ENCODE results near the gene CCNB1.
"Not testable (repeated sequence)": the region's sequence is repeated elsewhere in the genome, so short reads cannot be mapped to it uniquely, and the experiment has no call there.

CCNB1 gene

DNA sequence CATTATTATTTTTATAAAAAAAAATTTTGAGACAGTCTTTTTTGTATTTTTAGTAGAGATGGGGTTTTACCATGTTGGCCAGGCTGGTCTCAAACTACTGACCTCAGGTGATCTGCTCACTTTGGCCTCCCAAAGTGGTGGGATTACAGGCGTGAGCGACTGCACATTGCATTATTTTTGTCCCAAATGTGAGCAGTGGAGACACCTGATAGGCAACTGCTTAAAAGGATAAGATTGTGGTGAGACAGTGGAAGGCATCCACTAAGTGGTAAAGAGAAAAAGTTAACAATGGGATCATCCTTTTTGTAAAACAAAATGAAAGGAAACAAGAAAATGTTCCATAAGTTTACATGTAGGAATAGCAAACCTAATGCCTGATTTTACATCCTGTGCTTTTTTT is 20.4 kb downstream of the CCNB1 start:
- no peak for DNase-seq

- no peak for DNase-seq
These were observed 21.8 kb downstream of the CCNB1 start for GRCh38 chr5:69188811-69189161.

DNA sequence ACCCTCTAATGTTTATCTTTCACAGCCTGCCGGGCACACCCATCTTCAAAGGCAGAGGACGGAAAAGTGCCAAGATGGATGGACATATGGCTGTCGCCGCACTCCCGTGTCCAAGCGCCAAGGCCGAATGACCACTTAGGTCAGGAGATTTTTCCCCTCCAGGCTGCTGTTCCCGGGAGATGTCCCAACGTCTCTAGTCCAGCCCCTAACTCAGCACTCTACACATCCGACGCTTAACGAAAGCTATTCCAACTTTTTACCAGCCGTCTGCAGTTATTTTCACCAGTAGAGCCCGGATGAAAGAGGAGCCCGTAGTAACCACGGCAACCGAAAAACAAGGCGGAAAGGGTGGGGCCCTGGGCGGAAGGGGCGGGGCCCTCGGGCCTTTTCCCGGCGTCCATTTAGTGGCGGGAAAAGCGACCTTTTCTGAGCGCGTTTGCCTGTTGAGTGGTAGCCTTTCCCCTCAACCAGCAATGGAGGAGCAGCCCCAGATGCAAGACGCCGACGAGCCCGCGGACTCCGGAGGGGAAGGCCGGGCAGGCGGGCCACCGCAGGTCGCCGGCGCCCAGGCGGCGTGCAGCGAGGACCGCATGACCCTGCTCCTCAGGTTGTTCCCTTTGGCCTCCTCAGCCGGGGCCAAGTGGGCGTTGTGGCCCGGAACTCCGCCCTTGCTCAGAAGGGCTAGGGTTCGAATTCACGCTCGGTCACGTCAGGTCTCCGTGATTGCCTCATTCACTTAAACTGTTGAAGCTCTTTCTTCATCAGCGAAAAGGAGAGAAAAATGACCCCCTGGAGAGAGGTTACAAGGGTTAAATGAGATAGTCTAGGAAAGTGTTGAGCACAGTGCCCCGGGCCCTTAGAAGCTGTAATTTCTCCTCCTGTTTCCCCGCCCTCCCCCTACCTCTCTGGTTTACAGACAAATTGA is 22.5 kb downstream of the CCNB1 start, which contains the start of gene CENPH:
Gene CENPH (plus strand): TSS at position 422 of the 925 bp plus-strand sequence. CDS start 52 bp downstream, at position 474.
- DNase-seq, result peak; percentile 94

DNA sequence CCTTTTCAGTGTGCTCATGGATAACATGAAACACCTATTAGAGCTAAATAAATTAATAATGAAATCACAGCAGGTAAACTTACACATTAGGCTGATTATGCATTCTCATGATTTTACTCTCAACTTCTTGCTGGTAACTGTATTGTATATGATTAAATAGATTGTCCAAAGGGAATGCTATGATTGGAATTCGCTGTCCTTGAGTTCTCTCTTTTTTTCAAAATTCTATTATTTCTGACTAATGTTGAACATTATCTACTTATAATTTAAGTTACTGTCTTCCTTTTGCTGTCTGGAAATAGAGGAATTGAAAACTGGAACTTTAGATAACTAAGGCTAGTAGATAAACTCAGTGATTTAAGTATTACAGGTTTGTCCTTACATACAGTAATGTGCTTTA is 35.5 kb downstream of the CCNB1 start:
- no peak for DNase-seq

DNA sequence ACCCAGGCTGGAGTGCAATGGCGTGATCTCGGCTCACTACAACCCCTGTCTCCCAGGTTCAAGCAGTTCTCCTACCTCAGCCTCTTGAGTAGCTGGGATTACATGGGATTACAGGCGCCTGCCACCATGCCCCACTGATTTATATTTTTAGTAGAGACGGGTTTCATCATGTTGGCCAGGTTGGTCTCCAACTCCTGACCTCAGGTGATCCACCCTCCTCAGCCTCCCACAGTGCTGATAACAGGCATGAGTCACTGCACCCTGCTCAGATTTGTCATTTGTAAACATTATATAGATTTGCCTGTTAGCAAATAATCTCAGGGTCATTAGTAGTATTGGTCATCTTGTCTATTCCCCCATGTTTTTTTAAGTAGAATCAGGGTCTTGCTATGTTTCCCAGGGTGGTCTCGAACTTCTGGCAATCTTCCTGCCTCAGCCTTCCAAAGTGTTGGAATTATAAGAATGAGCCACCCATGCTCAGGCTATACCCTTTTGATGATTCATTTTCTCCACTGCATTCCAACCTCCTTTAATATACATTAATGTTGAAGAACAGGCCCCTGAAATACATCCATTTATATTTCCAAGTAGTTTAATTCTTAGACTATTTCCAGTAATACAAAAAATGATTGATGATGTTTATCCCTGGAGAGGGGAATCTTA is 39.7 kb downstream of the CCNB1 start:
- no peak for DNase-seq

DNA sequence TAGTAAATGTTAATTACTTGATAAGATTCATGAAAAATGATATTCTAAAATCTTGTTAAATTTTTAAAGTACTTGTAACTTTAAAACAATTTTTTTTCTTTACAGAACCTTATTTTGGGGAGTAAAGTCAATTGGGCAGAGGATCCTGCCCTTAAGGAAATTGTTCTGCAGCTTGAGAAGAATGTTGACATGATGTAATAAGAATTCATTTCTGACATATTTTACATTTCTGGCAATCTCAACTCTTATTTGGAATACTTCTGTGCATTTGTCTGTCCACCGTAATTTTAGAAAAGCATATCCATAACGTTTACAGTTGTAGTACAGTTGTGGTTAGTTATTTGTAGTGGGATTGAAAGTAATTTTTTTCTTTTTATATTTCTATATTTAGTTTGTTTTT is 42.7 kb downstream of the CCNB1 start:
- no peak for DNase-seq

GRCh38 chr5:69211200-69211599 is 44.2 kb downstream of the CCNB1 start:
- DNase-seq, result no peak

GRCh38 chr5:69212022-69212421 is 45.1 kb downstream of the CCNB1 start:
- peak; percentile 33 for DNase-seq

GRCh38 chr5:69213513-69214215 is 46.7 kb downstream of the CCNB1 start:
- DNase-seq, result no peak

GRCh38 chr5:69217151-69217511 is 50.2 kb downstream of the CCNB1 start:
- DNase-seq, result no peak

DNA sequence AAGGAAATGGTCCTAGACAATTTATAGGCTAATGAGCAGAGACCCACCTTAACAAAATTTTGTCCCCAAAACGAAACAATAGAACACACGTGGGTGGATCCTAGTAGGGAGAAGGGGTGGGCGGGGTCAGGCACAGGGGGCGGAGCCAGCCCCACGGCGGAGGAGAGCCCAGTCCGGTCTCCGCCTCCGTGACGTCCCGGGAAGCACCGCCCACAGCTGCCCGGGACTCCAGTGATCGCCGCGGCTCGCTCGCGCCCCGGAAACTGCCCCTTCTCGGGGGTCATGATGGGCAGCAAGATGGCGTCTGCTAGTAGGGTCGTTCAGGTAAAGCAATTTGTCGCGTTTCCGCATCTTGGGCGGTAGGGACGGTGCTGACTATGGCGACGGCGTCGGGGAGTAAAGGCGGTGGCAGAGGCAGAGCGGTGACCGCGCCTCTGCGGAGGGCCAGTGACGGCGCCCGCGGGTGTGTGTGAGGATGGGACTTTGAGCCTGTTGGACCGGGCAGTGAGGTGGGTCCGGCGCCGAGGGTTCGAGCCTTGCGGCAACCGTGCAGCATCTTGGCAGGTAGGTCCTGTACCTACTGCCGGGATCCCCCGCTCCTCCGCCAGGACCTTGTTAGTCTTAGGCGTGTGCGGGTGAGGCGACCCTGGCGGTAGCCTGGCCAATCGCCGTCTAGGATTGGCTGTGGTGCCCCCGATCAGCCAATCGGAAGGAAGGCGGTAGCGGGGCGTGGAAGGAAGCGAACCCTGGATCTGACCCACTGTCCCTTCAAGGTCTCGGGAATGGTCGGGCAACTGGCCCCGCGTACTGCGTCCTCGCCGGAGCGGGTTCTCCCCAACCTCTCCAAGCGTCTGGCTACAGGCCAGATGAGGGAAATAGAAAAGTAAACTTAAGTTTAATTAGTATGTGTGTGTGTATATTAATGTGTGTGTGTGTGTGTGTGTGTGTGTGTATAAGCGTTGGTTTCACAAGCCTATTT is 50.9 kb downstream of the CCNB1 start:
- DNase-seq, result peak; percentile 96

- no peak for DNase-seq
These were observed 53.0 kb downstream of the CCNB1 start for GRCh38 chr5:69219939-69220338.

GRCh38 chr5:69220371-69220770 is 53.4 kb downstream of the CCNB1 start:
- not testable (repeated sequence) for DNase-seq

DNA sequence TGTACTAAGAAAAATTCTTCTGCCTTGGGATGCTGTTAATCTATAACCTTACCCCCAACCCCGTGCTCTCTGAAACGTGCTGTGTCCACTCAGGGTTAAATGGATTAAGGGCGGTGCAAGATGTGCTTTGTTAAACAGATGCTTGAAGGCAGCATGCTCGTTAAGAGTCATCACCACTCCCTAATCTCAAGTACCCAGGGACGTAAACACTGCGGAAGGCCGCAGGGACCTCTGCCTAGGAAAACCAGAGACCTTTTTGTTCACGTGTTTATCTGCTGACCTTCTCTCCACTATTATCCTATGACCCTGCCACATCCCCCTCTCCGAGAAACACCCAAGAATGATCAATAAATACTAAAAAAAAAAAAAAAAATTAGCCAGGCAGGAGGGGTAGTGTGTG is 53.9 kb downstream of the CCNB1 start:
- DNase-seq, result not testable (repeated sequence)

GRCh38 chr5:69224520-69224919 is 57.6 kb downstream of the CCNB1 start:
- DNase-seq, result no peak

DNA sequence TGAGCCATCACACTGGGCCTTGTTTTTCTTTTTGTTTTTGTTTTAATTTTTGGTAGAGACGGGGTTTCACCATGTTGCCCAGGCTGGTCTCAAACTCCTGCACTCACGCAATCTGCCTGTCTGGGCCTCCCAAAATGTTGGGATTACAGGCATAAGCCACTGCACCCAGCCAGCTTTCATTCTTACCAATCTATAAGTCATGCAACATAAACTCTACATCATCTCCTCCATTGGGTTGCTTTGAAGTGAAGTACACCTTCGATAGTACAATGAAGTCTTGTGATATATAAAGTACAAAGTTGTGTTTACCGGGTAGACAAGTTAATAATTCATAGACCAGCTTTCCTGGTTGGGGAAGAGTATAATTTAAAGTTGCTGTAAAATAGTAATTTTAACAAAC is 58.9 kb downstream of the CCNB1 start:
- DNase-seq, result no peak
